Stimulated activated CD8-positive, alpha-beta memory T cell treated with anti-CD3 and anti-CD28 coated beads, Interleukin-15, amount 100 ng/mL, for 48 hours (primary cell): ENCODE data around the gene CCDC182.

ENCODE experiments used
- DNase-seq, 2 donors: peaks; one replicate each; pipeline ENCODE4 v3.0.0-alpha.2; 2020; ENCODE audit warnings: low read depth in 2 of 2

CCDC182 gene

DNA sequence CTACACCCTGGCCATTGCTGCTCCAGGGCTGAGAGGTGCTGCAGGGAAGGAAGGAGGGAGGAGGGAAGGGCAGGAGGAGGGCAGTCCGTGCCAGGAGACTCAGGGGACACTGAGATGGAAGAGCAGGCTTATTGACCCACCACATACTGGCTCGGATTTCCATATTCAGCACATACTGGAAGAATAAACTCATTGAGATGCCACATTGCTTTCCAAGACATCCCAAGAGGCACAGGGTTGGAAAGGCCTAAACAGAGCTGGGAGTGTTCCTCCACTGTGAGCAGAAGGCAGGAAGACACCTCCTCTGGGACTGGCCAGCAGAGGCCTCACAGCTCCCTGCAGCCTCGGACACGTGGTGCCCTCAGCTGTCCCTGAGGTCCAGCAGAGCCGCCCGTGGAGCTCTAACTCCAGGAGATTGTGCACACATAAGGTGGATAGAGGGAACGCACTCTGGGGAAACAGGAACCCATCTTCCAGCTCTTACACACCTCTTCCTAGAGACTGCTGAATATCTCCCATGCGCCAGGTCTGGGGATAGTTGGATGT is 17.4 kb downstream of the CCDC182 start:
- DNase-seq = no peak

DNA sequence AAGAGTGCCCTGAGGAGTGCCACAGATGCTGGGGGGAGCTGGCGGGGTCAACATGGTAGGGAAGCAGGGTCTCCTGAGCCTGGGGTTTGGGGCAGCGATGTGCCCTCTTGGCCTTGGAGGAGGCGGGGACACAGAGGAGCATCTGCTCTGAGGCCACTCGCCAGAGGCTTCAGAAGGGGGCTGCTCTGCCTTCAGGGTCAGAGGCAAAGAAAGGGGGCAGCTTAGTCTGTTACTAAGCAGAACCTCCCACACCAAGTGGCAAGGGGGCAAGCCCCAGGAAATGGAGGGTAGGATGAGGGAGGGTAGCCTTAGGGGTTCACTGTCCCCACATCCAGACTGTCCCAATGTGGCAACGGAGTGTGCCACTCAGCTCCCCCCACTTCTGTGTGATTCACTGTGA is 18.3 kb downstream of the CCDC182 start:
- no peak for DNase-seq

DNA sequence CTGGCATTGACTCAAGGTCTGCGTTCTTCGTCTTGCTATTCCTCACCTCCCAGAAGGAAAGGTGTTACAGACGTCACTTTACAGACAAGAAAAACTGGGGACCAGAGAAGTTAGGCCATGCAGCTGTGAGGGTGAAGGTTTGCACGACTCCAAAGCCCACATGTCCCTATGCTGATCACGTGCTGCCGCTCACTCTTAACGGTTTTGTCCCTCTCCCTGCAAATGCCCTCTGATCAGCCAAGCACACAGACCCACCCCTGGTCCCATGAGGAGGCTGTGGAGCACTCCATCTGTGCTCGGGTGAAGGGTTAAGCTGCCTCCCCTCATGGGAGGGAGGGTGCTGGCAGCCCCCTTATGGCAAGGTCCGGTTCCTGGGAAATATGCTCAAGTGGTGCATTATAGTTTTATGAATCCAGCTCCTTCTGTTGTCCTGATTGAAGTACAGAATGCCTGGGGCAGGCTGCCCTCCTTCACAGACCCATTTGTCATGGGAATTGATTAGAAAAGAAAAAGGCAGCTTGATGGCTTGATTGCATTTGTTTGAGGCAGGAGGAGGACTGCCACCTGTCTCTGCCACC is 18.8 kb downstream of the CCDC182 start:
- no peak for DNase-seq

DNA sequence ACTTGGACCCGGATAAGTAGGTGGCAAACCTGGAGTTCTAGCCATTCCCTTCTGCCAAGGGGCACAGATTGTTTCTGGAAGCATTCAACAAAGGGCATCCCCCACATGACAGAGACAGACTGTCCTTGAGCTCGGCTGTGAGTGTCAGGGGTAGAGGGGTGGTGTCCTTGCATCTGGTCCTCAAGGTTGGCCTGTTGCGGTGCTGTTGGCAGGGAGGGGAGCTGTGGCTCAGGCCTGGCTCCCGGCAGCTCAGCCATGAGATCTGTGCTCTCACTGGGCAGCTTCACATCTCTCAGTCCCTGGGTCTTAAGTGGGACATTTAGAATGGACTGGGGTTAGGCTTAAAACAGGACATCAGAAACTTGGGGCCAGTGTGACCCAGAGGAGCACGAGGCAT is 20.4 kb downstream of the CCDC182 start:
- DNase-seq = no peak

DNA sequence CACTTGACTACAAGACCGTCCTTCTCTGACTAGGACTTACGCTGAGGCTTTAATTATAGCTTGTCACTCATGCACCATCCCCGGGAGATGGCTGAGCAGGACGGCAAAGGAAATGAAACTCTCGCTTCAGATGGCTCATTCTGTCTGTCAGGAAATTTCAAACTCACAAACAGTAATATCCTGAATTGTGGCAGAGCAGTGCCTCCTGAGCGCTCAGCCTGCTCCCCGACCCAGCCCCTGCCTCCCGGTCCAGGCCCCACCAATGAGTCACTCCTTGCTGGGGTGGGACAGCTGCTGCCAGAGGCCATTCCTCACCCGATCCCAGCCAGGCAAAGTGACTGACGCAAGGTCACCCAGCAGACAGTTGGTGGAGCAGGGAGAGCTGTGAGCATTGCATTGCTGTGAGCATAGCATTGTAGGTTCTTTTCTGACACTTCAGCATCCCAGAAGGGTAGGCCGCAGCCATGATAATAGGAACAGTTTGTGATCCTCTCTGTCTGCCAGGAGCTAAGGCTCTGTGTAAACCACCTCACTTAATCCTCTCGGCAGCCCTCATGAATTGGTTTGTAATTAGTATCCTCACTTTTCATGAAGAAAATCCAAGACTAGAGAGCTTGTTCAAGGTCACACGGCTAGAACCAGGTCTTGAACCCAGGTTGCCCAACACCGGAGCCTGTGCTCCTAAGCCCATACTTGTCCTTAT is 20.9 kb downstream of the CCDC182 start:
- no peak for DNase-seq

DNA sequence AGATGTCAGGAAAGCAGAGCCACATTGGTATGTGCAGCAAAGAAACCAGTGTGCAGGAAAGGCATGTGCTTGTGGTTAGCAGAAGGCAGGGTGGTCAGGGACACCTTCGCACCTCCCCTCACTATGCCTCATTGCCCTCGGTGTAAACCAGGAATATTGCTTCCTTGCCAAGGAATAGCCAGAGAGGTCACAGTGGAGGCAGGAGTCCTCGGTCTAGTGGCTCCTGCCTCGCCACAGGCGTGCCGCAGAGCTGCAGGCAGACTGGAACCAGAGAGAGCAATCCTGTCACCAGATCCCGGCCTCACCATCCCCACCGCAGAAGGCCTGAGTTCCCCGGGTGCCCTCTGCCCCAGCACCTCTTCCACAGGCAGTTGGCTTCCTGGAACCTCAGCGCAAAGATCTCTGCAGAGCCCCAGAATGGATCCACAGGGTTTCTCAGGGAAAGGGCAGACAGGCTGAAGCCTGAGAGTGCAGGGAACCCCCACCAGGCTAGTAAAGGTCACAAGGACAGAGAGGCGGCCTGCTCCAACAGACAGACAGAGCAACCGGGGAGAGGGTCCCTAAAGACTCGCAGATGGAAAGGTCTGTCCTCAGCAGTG is 21.6 kb downstream of the CCDC182 start:
- no peak for DNase-seq

DNA sequence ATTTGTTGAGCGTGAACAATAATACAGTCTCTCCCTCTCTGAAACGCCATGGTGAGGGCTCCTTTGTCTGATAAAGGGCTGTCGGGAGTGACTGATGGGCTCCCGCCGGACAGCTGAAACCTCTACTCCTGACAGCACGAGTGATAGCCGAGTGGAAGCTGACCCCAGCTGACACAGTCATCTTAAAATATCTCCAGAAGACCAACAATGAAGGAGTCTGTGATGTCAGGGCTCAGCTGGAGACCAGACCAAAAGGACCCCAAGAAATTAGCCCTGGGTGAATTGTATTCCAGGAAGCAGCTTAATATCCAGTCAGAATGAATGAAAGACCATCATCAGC is 22.4 kb downstream of the CCDC182 start:
- DNase-seq = no peak

DNA sequence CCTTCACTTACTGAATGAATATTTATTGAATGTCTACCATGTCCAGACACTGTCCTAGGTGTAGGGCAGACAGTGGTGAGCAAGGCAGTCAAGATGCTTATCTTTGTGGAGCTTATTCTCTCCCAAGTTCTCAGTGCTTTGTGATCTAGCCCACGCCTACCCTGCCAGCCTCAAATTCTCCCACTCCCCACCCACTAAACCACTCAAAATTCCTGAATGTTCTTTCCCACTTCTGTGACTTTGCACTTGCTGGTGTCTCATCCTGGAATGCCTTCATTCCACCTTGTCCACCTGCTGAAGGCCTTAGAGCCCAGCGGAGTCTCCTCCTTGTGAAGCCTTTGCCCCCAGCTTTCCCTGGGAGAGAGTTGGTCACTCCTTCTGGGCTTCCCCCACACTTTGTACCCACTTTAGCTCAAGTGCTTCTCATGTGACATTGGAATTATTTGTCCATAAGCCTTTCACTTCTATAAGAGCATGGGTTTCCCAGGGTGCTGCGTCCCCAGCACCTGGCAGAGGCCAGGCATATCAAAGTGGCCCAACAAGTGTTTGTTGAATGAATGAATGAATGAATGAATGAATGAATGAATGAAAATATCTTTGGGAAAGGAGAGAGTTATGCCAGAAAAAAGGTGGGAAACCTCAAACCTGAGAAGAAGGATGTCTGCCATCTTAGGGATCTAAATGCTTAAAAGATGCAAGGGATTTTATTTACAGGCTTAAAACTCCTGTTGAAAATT is 23.0 kb downstream of the CCDC182 start:
- DNase-seq = no peak

DNA sequence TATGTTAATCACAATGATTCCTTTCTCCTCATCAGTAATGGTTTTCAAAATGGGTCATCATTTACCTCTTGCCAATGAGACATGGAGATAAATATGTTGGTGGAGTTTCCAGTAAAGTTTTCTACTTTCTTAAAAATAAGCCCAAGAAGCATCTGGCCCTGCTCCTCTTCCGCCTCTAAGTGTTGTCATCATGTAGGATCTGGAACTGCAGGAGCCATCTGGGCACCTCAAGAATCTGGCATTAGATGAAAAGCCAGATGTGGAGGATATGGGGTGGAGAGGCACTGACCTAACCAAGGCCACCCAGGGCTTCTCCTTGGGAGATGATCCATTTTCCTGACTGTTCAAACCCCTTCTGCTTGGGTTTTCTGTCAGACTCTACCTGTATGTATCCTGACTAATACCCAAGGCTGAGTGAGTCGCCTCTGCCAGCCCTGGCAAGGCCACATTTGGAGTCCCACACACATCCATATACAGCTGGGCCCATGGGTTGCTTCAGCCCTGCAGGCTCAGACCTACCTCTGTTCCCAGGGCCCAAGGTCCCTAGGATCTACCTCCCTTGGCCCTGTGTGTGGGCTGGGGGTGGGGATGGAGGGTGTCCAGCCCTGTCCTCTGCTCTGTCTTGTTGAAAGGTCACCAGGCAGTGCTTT is 24.6 kb downstream of the CCDC182 start:
- DNase-seq = no peak

DNA sequence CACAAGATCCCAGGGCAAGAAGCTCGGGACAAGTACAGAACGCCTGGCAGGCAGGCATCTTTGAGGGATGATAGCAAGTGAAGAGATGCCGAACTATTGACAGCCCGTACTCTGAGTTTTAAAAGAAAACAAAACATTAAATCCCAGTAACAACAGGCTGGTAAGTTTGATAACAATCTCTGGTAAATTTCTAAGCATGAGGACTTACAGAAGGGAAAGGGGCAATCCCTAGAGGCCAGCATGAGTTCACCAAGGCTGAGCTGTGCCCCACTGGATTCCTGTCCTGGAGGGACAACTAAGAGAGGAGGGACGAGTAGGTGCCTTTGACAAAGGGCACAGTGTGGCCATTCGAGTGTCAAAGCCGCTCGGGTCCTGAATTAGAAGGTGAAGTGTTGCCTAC is 26.2 kb downstream of the CCDC182 start:
- no peak for DNase-seq

DNA sequence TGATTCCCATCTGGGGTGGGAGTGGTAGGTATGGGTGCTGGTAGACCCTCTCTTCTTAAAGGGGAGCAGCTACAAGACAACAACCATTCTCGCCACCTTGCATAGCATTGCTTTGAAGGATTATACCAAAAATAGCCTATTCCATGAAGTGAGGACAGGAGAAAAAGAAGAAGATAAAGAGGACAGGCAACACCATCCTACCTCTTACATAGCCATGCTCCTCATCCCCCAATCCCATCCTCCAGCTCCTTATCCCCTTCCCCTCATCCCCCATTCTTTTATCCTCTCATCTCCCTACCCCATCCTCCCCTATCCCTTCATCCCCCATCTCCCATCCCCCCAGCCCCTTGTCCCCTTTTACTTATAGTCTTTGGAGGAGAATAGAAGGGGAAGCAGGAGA is 29.1 kb downstream of the CCDC182 start:
- DNase-seq = no peak

DNA sequence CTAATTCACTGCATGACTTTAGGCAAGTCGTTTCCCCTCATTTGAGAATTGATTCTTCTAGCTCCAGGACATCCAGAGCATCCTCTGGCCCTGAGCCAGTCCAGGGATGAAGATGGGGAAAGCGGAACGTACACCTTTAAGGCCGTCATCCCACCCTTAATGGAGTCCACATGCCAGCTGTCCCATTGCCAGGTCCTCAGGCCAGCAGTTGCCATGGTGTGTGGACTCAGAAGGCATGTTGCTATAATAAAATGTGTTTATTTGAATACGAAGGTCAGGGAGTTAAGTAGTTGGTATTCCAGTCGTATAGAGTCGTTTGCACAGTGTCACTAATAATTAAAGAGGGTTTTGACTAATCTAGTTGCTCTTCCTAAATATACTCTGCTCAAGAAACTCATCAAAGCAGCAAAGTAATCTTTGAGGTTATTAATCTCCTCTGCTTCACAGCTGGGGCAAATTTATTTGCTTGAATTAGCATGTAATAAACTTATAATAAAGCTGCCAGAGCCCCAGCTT is 30.4 kb downstream of the CCDC182 start:
- DNase-seq = no peak

DNA sequence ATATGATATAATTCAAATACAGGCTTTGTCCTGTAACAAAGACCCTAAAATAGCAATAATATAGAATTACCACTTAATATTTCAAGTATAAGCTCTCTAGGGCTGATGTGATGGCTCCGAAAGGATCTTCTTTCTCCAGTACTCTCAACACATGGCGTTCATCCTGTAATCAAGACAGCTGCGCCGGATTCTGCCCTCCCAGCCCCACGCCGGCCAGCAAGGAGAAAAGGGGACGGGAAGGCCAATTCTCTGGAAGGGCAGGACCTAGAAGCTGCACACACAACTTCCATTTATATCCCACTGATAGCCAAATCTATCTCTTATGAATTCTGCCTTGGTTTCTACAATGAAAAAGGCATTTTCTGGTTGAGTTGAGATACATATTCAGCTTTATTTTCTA is 32.0 kb downstream of the CCDC182 start:
- no peak for DNase-seq

DNA sequence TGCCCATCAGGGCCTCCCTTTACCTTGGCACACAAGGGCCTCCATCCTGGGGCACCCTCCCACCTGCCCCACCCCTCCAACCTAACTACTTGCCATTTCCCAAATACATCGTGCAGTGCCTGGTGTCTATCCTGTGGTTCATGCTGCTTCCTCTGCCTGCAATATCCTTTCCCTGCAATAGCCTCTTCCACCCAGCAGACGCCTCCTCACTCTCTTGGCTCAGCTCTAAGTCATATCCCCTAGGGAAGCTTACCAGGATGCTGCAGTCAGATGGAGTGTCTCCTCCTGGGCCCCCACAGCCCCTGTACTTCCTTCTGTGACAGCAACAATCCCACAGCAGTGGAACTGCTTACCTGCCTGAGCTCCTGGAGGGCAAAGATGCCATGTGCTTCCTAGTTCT is 36.7 kb downstream of the CCDC182 start:
- no peak for DNase-seq

DNA sequence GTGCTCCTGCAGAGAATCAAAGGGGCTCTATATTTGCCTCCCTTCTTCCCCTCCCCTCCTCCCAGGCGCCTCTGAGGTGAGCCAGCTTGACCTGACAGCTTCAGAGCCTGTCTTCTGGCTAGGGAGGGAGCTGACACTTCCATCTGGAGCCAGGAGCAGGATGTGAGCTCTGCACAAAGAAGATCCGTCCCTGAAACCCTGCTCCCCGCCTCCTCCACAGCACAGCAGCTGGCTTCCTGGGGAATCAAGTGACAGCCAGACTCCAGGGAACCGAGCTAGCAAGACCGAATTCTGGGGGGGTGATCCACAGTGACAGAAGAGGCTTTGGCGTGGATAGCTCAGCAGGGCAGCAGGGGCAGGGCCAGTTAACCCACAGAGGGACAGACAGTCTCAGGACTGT is 37.2 kb downstream of the CCDC182 start:
- no peak for DNase-seq

DNA sequence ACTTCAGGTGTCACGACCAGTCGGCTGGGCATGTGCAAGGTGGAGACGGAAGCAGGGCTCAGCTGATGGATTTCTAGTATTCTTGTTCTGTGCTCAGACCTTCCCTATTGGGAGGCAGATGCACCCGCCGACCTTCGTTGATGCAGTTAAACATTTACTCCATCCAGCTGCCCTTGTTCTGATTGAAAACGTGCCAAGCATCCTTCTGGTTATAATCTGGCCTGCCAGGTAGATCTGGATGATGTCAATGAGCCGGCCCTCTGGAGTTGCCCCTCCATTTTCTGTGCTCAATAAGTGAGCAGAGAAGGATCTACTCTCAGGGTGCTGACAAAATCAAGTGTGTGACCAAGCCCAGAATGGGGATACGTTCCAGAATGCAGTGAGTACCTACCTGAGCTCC is 38.3 kb downstream of the CCDC182 start:
- DNase-seq = no peak

DNA sequence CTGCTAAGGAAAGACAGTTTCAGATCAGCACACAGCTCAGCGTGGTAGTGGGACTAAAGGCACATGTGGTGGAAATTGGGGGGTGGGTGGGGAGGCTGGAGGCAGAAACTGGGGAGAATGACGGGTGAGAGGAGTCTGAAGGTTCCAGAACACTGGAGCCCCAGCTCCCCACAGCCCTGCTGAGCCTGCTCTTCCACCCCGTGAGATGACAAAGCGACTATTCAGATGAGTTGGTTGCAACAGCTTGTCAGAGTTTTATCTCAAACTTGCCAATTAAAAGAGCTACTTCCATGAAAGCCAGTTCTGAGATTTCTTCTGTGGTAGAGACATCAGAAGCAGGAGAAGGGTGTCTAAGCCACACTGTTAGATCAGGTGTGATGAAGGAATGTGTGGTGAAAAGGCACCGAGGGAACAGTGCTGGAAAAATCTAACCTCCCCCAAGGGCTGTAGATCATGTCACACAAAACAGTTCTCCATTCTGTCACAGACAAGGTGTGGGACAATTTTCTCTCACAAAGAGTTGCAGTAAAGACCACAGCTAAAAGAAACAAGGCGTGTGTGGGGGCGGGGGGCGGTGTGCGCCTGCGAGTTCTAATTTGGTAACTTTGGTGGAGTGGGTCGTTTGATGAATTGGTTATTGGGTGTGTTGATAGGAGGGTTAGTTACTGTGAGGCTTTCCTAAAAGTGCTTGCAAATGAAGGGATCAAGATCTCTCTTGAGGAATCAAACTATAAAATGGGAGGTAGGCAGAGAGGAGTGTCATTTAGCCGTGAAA is 39.0 kb downstream of the CCDC182 start:
- DNase-seq = no peak

DNA sequence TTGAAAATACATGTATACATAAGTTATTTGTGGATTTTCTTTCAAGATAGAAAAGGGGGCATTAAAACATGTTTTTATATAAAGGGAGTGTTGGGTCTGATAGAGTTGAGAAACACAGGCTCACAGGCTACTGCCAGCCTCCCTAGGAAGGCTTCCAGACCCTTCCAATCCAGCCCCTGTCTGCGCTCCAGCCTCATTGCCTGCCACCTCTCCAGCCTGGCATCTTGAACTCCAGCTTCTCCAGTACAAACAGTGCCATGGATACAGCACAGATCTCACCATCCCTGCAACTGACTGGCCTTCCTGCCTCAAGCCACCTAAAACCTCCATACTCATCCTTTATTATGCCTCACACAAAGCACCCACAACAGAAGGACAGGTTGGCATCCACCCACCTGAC is 40.7 kb downstream of the CCDC182 start:
- DNase-seq = no peak

DNA sequence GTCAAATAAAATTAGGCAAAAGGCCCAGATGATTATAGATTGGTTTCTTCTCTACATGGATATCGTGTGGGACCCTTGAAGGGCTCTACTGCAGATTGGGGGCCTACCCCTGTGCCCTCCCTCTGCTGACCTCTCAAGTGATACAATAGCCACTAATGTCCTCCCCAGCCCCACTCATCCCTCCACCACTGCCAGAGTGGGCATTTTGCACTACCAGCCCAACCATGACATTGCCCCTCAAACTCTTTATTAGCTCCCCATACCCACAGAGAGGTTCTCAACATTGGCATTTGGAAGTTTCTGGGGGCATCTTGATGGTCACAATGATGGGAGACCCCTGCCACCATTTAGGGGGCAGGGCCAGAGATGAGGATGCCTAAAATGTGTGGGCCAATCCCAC is 41.8 kb downstream of the CCDC182 start:
- no peak for DNase-seq

DNA sequence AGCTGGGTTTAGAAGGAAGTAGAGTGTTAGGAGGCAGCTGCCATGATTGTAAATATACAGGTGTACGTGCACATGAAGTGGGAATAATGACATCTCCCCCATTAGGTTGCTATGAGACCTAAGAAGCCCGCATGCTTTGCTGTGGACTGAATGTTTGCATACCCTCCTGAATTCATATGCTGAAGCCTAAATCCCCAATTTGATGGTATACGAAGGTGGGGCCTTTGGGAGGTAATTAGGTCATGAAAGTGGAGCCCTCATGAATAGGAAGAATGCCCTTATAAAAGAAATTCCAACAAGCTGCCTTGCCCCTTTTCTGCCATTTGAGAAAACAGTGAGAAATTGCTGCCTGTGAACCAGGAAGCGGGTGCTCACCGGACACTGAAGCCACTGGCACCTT is 44.0 kb downstream of the CCDC182 start:
- DNase-seq = no peak

DNA sequence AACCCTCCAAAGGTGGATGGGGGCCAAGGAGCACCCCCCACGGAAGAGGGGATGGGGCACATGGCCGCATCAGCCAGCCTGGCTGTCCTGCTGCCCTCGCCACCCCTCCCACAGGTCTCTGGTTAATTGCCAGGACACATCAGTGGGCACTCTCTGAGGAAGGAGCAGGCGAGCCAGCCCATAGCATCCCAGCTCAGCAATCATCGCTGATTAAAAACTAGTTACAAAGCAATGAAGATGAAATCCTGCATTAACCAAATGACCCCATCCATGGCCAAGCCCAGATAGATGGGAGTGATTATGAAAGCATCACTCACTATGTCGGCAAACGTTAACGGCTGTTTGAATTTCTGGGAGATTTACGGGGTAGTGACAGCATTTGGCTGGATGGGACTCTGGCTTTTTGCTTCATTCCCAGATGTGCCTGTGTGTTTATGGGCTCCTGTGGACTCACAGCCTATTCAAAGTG is 45.3 kb downstream of the CCDC182 start:
- no peak for DNase-seq
